GM23338 (cell line): ENCODE data around the gene PRAMEF14. TPM values are rescaled to one million over a fixed set of nuclear protein-coding genes. Genes with fewer than 3 reads are reported as not detected.
A peak's percentile ranks its signal among the peaks of the same experiment; 100 is the strongest.
"Not testable (repeated sequence)": the region's sequence is repeated elsewhere in the genome, so short reads cannot be mapped to it uniquely, and the experiment has no call there.

Source experiments
- ATAC-seq: fragments of 200-7000 bp; cut with Tn5 transposase; 3 replicates; pipeline ENCODE4 v1.9.1; 2020
- DNase-seq: peaks from one replicate; pipeline ENCODE4 v3.0.0-alpha.2; 2015; ENCODE audit warnings: low spot score
- H2AFZ ChIP-seq: fragments of 200-600 bp; sonication (generic); 2 replicates; pipeline ENCODE4 v1.8.0; 2016; ENCODE audit warnings: antibody characterized with exemption, mild to moderate bottlenecking, moderate library complexity
- H3F3A ChIP-seq: fragments of 200-600 bp; sonication (generic); replicated peaks from 2 replicates; pipeline ENCODE4 v1.8.0; 2017; ENCODE audit warnings: antibody characterized with exemption, mixed run types, low read depth
- H3K27ac ChIP-seq: fragments of 200-600 bp; sonication (generic); 2 replicates; pipeline ENCODE4 v1.6.1; 2016; ENCODE audit warnings: low read depth
- H3K27me3 ChIP-seq: fragments of 200-600 bp; sonication (generic); 2 replicates; pipeline ENCODE4 v1.8.0; 2016; ENCODE audit warnings: mild to moderate bottlenecking, mixed run types, moderate library complexity; ENCODE audit not compliant: insufficient read depth
- H3K36me3 ChIP-seq: fragments of 200-600 bp; sonication (generic); 2 replicates; pipeline ENCODE4 v1.8.0; 2016; ENCODE audit warnings: mild to moderate bottlenecking; ENCODE audit not compliant: insufficient read depth
- H3K4me1 ChIP-seq: fragments of 200-600 bp; sonication (generic); 2 replicates; pipeline ENCODE4 v1.8.0; 2016; ENCODE audit warnings: mild to moderate bottlenecking, moderate library complexity; ENCODE audit not compliant: insufficient read depth
- H3K4me2 ChIP-seq: fragments of 200-600 bp; sonication (generic); 2 replicates; pipeline ENCODE4 v1.7.1; 2017; ENCODE audit warnings: mixed run types
- H3K4me3 ChIP-seq: fragments of 200-600 bp; sonication (generic); 2 replicates; pipeline ENCODE4 v1.6.1; 2016; ENCODE audit warnings: mixed run types
- H3K79me2 ChIP-seq: fragments of 200-600 bp; sonication (generic); replicated peaks from 2 replicates; pipeline ENCODE4 v1.8.0; 2017; ENCODE audit warnings: mild to moderate bottlenecking; ENCODE audit not compliant: insufficient read depth
- H3K9me2 ChIP-seq: fragments of 200-600 bp; sonication (generic); 2 replicates; pipeline ENCODE4 v1.8.0; 2017; ENCODE audit not compliant: insufficient read depth
- H4K20me1 ChIP-seq: fragments of 200-600 bp; sonication (generic); replicated peaks from 2 replicates; pipeline ENCODE4 v1.8.0; 2017; ENCODE audit warnings: mild to moderate bottlenecking; ENCODE audit not compliant: insufficient read depth
- H3K27ac Mint-ChIP-seq: 2 replicates; pipeline ENCODE4 v1.8.0; 2020; ENCODE audit warnings: inconsistent platforms, mild to moderate bottlenecking, moderate library complexity, mixed read lengths
- H3K27me3 Mint-ChIP-seq: 3 replicates; pipeline ENCODE4 v1.8.0; 2022; ENCODE audit warnings: low read depth, mild to moderate bottlenecking, moderate library complexity, mixed read lengths, inconsistent platforms; ENCODE audit not compliant: insufficient read depth, poor library complexity
- H3K36me3 Mint-ChIP-seq: 3 replicates; pipeline ENCODE4 v1.8.0; 2021; ENCODE audit warnings: low read depth, mild to moderate bottlenecking, inconsistent platforms, moderate library complexity, mixed read lengths
- H3K4me1 Mint-ChIP-seq: 3 replicates; pipeline ENCODE4 v1.8.0; 2020; ENCODE audit warnings: mild to moderate bottlenecking, inconsistent platforms, mixed read lengths
- H3K4me3 Mint-ChIP-seq: 3 replicates; pipeline ENCODE4 v1.8.0; 2021; ENCODE audit warnings: moderate library complexity, mild to moderate bottlenecking, inconsistent platforms, mixed read lengths
- H3K9me3 Mint-ChIP-seq: 3 replicates; pipeline ENCODE4 v1.8.0; 2020; ENCODE audit warnings: moderate library complexity, mild to moderate bottlenecking, inconsistent platforms, mixed read lengths
- CTCF ChIP-seq, 2 experiments: fragments of 200-600 bp in 1 of 2; sonication (generic) in 1 of 2; conservative IDR thresholded peaks; 2 replicates each; pipeline versions ENCODE4 v1.5.1 to v1.6.1; 2016 to 2017; ENCODE audit warnings: antibody characterized with exemption in 2 of 2, low read depth in 2 of 2, mild to moderate bottlenecking in 2 of 2, moderate library complexity in 1 of 2
- polyA plus RNA-seq: library from polyadenylated mRNA; unstranded; fragments of >200 nt; fragmentation: Nextera tagmentation; extraction: Ambion mirVana; gene quantifications from 2 replicates; pipeline ENCODE4 v1.2.1, GENCODE V29; 2016
- total RNA-seq: library from RNA; depleted of rRNA; stranded (reverse); fragments of >200 nt; shearing (Covaris generic); gene quantifications from 2 replicates; pipeline ENCODE4 v1.2.3, GENCODE V29; 2014

The PRAMEF14 gene
- total and polyA plus RNA-seq, 2 experiments from 2014 or later = not detected

GRCh38 chr1:13378983-13379382 is 32.0 kb upstream of the PRAMEF14 start:
- not testable (repeated sequence) for H3K27me3 ChIP-seq, H3K27ac Mint-ChIP-seq, H3K79me2 ChIP-seq, H3K27ac ChIP-seq, ATAC-seq, H3K4me3 Mint-ChIP-seq, H3K36me3 ChIP-seq, H3K4me3 ChIP-seq, DNase-seq, H3F3A ChIP-seq, H3K27me3 Mint-ChIP-seq, H4K20me1 ChIP-seq, H3K4me1 ChIP-seq, H3K4me1 Mint-ChIP-seq, H3K9me2 ChIP-seq, H3K36me3 Mint-ChIP-seq, H3K4me2 ChIP-seq, H2AFZ ChIP-seq
- H3K9me3 Mint-ChIP-seq = peaks cover 86% of the 10 kb centered on the region

DNA sequence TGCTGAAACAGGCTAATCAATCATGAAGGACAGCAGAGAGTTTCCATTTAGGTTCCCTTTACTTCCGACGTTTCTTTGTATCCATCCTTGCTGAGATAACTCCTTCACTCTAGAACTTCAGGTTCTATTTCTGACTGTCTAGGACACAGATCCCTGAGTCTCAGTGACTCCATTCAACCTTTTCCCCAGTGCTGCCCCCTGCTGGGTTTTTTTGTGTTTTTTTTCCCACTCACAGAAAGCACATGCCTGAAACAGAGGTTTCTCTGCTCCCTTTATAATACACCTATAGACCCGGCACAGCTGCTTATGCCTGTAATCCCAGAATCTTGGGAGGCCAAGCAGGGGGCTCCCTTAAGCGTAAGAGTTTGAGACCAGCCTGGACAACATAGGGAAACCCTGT is 21.6 kb upstream of the PRAMEF14 start:
- H4K20me1 ChIP-seq, H3K9me2 ChIP-seq, H3K4me3 ChIP-seq, H3K27me3 ChIP-seq, H3K4me2 ChIP-seq, H3K27ac ChIP-seq, H3K27me3 Mint-ChIP-seq, H2AFZ ChIP-seq, ATAC-seq, H3K79me2 ChIP-seq, H3K4me1 Mint-ChIP-seq, H3F3A ChIP-seq, H3K4me1 ChIP-seq, H3K27ac Mint-ChIP-seq, H3K36me3 ChIP-seq, H3K4me3 Mint-ChIP-seq: not testable (repeated sequence)
- H3K36me3 Mint-ChIP-seq = peaks cover 19% of the 10 kb centered on the region; the same call in 2 of the 3 replicates
- peak; percentile 1 for DNase-seq
- TF ChIP-seq CTCF (conservative IDR thresholded peaks at IDR 0.05; ENCODE audit: low read depth in 2 of 2) = 0 out of 4 replicates have a peak, but pooled peaks of 1 of the 2 experiments have one; percentile 19
- peaks cover 77% of the 10 kb centered on the region for H3K9me3 Mint-ChIP-seq

DNA sequence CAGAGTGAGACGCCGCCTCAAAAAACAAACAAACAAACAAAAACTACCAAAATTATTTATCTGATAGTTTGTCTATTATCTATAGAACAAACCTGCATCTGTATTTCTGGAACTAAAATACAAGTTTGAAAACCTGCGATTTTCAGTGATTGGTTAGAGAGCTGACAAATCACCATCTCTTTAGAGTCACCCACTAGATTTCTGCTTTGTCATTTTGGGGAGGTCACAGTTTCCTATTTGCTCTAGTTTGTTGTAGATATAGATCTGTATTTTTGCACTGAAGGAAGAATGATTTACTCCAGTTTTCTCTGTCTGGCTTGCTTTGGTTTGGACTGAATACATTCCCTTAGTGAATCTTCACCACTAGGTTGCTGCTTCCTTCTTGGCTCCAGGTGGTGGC is 19.6 kb upstream of the PRAMEF14 start:
- peaks cover 58% of the 10 kb centered on the region for H3K9me3 Mint-ChIP-seq
- H3K4me1 Mint-ChIP-seq, H3K79me2 ChIP-seq, H2AFZ ChIP-seq, H3F3A ChIP-seq, ATAC-seq, H3K27ac ChIP-seq, H3K4me3 ChIP-seq, H3K9me2 ChIP-seq, H4K20me1 ChIP-seq, H3K4me1 ChIP-seq, H3K27me3 Mint-ChIP-seq, DNase-seq, H3K4me2 ChIP-seq, H3K27ac Mint-ChIP-seq, H3K4me3 Mint-ChIP-seq, H3K36me3 ChIP-seq, H3K27me3 ChIP-seq: not testable (repeated sequence)
- peaks cover 19% of the 10 kb centered on the region; the same call in 2 of the 3 replicates for H3K36me3 Mint-ChIP-seq

GRCh38 chr1:13364928-13365327 is 18.0 kb upstream of the PRAMEF14 start:
- not testable (repeated sequence) for H3K9me2 ChIP-seq, H3K4me3 ChIP-seq, H3K79me2 ChIP-seq, H3F3A ChIP-seq, H3K4me3 Mint-ChIP-seq, H3K4me2 ChIP-seq, H3K27me3 ChIP-seq, H3K27ac Mint-ChIP-seq, H2AFZ ChIP-seq, H3K4me1 Mint-ChIP-seq, ATAC-seq, H3K27me3 Mint-ChIP-seq, H3K27ac ChIP-seq, H3K36me3 ChIP-seq, H4K20me1 ChIP-seq, H3K4me1 ChIP-seq, DNase-seq
- peaks cover 59% of the 10 kb centered on the region for H3K9me3 Mint-ChIP-seq
- H3K36me3 Mint-ChIP-seq = peaks cover 14% of the 10 kb centered on the region; the same call in 1 of the 3 replicates

GRCh38 chr1:13362364-13362763 is 15.4 kb upstream of the PRAMEF14 start:
- not testable (repeated sequence) for DNase-seq, H3K27me3 Mint-ChIP-seq, ATAC-seq, H3K4me3 Mint-ChIP-seq, H3K9me2 ChIP-seq, H4K20me1 ChIP-seq, H3K4me2 ChIP-seq, H3K27ac ChIP-seq, H2AFZ ChIP-seq, H3K36me3 Mint-ChIP-seq, H3K79me2 ChIP-seq, H3F3A ChIP-seq, H3K27ac Mint-ChIP-seq, H3K4me3 ChIP-seq, H3K36me3 ChIP-seq, H3K27me3 ChIP-seq, H3K4me1 ChIP-seq, H3K4me1 Mint-ChIP-seq
- H3K9me3 Mint-ChIP-seq = peaks cover 37% of the 10 kb centered on the region
